GM19467 (cell line): ENCODE measurements around the gene RSPH3.
"Not testable (repeated sequence)": the region's sequence is repeated elsewhere in the genome, so short reads cannot be mapped to it uniquely, and the experiment has no call there.

Experiments
- ATAC-seq: cut with Tn5 transposase; IDR thresholded peaks from one replicate; pipeline ENCODE4 v1.9.1; 2021; ENCODE audit warnings: mild to moderate bottlenecking, moderate library complexity; ENCODE audit not compliant: unreplicated experiment

The RSPH3 gene

DNA sequence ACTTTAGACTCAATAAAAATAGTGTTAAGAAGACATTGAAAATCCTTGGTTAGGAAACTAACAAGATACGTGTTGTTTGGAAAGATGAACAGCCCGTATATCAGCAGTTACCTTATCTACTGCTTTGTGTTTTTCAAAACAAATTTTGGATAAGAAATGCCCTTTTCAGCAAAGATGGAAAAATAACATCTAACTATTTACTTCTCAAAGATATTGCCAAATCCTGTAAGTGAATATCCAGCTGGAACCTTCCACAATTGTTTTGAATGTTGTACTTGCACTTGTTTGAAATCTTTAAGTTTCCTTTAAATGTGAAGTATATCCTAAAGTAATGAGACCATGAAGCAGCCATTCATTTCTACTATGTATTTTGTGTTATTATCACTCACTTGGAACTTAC, 30.2 kb upstream of the RSPH3 start:
- ATAC-seq = no peak

DNA sequence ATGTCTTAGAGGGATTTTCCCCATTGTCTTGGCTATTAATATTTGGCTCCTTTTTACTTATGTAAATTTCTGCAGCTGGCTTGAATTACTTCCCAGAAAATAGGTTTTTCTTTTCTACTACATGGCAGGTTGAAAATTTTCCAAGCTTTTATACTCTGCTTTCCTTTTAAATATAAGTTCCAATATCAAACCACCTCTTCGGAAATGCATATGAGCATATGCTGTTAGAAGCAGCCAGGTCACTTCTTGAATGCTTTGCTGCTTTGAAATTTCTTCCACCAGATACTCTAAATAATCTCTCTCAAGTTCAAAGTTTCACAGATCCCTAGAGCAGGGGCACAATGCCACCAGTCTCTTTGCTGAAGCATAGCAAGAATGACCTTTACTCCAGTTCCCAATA, 25.2 kb upstream of the RSPH3 start:
- ATAC-seq = not testable (repeated sequence)

DNA sequence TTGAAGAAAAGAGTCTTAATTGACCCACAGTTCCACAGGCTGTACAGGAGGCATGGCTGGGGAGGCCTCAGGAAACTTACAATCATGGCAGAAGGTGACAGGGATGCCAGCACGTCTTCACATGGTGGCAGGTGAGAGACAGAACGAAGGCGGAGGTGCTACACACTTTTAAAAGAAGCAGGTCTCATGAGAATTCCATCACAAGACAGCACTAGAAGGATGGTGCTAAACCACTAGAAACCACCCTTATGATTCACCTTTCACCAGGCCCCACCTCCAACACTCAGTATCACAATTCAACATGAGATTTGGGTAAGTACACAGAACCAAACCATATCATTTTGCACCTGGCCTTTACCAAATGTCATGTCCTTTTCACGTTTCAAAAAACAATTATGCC, 23.9 kb upstream of the RSPH3 start:
- ATAC-seq = no peak

DNA sequence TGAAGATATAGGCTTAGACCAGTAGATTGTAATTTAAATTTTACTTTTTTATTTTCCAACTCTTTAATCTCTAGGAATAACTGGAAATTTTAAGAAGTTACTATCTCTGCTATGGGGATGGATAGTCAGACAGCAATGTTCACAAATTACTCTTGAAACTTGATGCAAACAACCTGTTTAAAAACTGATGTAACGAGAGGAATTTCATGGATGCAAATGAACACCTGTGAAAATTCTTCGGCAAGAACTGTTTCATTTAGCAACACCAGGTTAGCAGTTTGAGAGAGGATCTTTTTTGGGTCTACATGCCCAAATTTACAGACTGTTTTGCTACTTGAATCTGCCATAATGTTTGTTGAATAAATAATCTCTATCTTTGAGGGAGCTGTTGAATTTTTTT, 20.0 kb upstream of the RSPH3 start:
- no peak for ATAC-seq

DNA sequence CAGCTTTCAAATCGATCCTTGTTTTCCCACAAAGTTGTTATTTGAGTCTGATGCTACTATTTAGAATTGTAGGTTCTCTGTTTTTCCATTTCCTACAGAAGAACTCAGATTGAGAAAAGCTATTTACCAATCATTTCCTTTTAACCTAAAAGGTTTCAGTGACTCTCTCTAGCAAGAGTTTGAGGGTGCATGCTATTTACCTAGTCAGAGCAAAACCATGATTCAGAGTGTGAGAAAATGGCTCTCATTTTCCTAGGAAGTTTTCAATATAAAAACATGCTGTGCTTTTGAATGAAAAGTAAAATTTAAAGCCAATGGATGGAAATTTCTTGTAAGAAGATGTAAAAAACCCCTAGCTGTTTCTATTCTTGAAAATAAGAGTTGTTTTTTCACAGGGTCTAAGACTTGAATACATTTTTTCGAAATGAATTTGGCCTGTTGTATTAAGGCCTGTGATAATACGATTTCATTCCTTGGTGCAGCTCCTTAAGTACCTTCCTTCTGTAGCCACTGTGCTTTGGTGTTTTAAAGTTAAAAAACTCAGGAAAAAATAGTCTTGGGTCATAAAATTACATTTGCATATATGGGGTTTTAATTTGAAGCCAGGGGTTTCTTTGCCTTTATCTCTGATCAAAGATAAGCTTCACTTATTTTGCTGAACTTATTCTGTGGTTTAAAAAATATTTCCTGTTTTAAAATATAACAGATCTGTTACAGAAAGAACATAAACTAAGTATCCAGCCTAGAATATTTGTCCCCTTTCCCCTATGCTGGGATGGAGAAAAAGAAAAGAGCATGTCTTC, 18.0 kb upstream of the RSPH3 start:
- ATAC-seq = no peak

DNA sequence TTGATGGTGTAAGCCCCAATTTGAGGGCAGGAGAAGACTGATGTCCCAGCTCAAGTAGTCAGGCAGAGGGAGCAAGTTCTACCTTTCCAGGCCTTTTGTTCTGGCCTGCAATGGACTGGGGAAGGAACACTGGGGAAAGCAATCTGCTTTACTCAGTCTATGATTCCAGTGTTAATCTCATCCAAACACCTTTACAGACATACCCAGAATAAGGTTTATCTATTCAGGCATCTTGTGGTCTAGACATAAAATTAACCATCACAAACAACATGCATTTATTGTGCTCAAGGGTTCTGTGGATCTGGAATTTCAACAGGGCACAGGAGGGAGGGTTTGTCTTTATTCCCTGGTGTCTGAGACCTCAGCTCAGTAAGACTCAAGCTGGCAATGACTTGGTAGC, 14.4 kb upstream of the RSPH3 start:
- no peak for ATAC-seq

DNA sequence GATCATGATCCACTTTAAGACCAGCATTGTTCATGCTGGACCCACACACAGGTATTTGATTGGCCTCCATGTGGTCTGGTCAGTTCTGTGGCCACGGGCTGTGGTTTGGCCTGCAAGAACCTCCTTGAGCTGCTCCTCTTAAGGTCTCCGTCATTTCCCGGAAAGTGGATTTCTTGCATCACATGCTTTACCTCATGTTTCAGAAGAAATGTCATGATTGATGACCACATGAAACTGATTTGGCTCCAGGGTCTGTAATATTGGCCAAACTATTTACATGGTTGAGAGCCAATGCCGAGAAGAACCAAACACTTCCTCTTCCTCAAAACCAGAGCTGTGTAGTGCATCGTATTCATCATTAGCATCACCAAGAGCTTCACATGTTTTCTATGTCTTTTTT, 13.2 kb upstream of the RSPH3 start:
- no peak for ATAC-seq

DNA sequence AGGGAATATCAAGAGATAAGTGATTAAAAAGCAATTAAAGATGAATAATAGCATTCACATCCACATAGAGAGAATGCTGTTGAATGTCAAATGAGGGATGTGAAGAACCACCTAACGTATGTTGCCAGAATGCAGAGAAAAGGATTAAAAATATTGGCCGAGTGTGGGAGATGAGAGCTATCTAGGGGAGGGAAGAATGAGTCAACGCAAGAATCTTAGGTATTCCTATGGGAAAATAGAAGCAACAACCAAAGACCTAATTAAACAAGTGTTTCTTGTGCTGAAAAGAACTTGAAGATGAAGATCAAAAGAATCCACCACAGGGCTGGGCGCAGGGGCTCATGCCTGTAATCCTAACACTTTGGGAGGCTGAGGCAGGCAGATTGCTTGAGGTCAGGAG, 12.2 kb upstream of the RSPH3 start:
- ATAC-seq = no peak

DNA sequence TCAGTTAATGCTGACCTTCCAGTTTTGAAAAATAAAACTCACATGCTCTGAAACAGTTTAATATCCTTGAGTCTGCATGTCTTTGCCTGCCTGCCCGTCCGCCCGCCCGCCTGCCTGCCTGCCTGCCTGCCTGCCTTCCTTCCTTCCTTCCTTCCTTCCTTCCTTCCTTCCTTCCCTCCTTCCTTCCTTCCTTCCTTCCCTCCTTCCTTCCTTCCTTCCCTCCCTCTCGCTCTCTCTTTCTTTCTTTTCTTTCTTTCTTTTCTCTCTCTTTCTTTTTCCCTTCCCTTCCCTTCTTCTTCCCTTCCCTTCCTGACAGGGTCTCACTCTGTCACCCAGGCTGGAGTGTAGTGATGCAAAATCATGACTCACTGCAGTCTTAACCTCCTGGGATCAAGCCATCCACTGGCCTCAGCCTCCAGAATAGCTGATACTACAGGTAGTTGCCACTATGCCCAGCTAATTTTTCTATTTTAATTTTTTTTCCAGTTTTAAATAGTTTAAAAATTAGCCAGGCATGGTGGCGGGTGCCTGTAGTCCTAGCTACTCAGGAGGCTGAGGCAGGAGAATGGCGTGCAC, 10.1 kb upstream of the RSPH3 start:
- ATAC-seq = not testable (repeated sequence)

DNA sequence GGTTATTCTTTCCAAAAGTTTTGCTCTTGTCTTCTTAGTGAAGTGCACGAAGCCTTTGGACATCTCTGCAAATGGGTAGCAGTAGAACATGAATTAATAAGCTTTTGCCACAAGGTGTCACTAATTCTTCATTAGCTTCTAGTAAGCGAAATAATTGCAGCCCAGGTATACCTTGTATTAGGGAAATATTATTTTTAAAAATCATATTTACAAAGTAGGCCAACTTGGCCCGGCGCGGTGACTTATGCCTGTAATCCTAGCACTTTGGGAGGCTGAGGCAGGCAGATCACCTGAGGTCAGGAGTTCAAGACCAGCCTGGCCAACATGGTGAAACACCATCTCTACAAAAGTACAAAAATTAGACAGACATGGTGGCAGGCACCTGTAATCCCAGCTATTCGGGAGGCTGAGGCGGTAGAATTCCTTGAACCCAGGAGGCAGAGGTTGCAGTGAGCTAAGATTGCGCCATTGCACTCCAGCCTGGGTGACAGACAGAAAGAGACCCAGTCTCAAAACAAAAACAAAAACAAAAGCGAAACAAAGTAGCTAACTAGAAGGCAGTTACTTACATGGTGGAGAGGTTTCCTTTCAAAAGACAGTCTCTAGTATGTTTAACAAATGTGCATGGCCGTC, 8.8 kb upstream of the RSPH3 start:
- ATAC-seq = peak; percentile 54

DNA sequence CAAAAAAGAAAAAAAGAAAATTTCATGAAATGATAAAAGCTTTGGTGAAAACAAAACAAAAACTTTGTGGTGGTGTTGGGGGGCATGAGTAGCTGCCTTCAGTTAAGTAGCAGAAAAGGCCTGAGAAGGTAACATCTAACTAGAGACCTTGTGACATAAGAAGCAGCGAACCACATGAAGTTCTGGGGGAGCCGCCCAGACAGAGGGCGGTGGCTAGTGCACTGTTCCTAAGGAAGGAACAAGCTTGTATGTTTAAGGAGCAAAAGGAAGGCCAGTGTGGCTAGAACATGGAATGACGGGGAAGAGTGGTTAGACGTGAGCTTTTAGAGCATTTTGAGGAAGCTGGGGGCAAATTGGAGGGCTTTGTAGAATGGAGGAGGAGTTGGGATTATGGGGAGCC, 7.5 kb upstream of the RSPH3 start:
- no peak for ATAC-seq

DNA sequence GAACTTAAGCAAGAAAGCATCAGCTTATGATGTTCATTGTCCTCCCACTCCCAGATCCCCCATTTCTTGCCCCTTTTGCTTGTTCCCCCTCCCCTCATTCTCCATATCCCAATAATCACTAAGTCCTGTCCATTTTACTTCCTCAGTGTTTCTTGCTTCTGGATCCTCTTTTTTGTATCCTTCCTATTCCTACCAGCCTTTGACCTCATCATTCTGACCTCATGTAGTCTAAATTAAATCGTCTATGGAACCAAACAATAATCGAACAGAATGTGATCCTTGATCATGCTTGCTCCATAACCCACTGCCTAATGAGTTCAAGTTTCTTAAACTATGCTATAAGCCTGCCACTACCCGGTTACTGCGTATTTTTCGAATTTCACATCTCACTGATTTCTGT, 5.4 kb upstream of the RSPH3 start:
- ATAC-seq = no peak

DNA sequence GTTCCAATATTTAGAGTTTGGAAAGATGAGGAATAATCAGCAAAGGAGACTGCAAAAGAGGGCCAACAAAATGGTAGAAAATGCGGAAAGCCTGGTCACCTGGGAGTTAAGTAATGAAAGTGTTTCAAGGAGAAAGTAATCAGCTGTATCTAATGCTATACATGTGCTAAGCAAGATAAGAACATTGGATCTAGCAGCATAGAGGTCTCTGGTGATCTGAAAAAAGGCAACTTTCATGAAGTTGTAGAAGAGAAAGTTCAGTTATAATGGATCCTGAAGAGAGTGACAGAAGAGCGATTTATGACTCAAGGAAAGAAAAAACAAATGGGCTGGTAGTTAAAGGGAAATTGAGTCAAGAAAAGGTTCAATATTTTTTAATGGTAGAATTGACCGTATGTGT, 4.6 kb upstream of the RSPH3 start:
- no peak for ATAC-seq

DNA sequence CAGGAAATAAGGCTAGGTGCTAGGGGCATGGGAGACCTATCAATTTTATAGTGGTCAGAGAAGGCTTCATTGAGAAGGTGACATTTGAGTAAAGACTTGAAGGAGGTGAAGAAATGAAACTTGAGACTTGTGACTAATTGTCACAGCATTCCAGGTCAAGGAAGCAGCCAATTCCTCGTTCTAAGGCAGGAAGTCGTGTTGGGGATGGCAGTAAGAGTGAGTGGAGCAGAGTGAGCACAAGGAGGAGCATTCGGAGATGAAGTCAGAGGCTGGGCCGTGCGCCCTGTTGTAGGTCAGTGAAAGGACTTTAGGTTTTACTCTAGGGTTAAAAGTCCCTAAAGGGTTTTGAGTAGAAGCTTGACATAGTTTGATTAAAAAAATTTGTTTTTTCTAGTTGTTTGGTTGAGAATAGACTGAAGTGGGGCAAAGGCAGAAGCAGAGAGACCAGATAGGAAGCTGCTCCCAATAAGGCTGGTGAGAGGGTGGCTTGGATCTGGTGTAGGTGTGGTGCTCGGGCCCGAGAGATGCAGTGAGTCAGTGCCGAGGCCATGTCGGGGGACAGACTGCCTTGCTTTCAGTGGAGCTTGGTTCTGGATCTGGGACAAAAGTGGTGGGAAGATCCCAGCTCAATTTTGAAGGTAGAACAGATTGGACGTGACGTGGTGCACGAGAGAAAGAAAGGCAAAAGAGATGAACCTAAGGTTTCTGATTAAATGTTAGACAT, 2.6 kb upstream of the RSPH3 start:
- no peak for ATAC-seq

DNA sequence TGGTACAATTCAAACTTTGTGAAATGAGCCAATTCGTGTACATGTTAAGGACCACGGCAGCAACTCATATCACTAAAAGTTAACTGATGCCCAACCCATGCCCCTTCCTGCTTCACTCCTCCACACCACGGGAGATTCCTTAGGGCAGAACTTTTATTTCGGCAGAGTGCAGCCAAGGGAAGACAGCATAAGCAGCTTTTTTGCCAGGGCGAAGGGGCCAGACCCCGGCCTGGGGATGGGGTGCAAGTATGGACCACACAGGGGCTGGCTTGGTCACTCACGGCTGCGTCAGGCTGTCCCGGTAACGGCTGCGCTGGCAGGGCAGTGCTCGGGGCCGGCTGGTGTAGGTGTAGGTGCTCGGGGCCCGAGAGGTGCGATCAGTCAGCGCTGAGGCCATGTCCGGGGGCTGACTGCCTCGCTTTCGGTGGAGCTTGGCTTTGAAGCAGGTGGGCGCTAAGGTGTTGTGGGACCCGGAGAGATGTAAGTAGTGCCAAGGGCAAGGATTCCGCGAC, 792 bp downstream of the RSPH3 start:
- no peak for ATAC-seq

DNA sequence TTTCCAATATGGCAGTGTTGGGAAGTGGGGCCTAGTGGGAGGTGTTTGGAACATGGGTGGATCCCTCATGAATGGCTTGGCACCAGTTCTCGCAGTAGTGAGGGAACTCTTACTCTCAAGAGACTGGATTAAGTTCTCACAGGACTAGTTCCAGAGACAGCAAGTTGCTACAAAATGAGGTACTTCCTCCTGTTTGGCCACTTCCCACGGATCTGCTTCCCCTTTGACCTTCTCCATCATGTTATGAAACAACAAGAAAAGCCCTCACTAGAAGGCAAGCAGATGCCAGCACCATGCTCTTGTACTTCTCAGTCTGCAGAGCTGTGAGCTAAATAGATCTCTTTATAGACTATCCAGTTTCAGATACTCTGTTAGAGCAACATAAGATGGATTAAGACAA, 3.1 kb downstream of the RSPH3 start:
- ATAC-seq = no peak

DNA sequence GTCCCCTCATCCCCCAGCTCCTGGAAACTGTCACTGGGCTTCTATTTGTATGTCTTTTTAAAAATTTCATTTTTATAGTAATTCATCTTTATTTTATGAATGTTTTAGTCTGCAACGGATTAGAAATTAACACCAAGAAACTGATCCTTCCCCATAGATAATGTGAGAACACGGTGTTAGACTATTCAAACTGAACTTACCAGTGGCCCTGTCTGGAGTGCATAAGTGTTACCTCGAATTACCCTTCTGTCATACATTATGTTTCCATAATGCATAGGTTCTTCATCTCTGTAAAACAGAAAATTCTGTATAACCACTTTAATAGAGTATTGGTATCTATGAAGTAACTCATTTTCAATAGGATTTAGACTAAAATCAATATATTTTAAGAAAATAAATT, 6.4 kb downstream of the RSPH3 start:
- no peak for ATAC-seq

DNA sequence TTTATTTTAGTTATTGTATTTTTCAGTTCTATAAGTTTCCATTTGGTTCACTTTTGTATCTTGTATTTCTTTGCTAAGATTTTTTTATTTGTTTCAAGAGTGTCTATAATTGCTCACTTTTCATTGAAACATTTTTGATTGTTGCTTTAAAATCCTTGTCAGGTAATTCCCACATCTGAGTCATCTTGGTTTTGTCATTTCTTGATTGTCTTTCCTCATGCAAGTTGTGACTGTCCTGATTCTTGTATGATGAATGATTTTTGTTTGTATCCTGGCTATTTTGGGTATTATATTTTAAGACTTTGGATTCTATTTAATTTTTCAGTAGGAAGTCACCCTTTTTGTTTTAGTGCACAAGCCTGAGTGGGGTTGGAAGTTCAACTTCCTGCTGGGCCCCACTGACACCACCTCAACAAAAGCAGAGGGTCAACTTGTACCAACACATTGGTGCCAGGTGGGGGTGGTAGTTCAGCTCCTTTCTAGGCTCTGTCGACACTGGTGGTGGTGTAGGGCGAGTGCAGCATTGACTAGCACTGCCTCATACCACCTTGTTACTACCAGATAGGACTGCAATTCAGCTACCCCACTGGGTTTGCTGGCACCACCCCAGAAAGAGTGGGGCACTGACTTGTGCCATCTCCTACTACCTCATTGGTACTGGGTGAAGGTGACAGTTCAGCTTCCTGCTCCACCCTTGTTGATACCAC, 8.8 kb downstream of the RSPH3 start:
- ATAC-seq = no peak

DNA sequence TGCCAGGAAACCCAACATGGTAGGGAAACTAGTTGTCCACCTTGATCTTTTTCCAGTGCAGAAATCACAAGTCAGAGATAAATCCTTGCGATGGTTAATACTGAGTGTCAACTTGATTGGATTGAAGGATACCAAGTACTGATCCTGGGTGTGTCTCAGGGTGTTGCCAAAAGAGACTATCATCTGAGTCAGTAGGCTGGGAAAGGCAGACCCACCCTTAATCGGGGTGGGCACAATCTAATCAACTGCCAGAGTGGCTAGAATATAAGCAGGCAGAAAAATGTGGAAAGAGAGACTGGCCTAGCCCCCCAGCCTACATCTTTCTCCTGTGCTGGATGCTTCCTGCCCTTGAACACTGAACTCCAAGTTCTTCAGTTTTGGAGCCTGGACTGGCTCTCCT, 10.3 kb downstream of the RSPH3 start:
- ATAC-seq = not testable (repeated sequence)

DNA sequence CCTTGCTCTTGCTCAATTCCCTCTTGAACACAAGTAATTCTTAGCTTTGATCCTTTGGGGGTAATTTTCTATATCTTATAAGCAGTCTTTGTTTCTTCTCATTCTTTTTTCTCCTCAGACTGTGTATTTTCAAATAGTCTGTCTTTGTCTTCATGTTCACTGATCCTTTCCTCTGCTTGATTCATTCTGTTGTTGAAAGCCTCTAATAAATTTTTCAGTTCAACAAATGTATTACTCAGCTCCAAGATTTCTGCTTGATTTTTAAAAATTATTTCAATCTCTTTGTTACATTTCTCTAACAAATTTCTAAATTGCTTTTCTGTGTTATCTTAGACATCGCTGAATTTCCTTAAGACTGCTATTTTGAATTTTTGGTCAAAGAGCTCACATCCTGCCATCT, 11.5 kb downstream of the RSPH3 start:
- ATAC-seq = no peak

DNA sequence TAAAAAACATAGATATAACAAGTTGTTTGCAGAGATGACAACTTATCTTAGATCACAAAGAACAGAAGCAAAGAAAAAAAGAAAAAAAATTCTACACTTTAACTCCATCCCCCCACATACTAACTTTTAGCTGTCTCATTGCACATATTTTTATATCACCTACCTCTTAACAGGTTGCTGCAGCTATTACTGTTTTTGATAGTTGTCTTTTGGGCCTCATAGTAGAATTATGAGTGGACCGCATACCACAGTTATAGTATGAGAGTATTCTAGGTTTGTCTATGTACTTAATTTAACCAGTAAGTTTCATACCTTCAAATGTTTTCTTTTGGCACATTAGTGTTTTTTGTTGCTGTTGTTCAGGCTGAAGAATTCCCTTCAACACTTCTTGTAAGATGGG, 12.3 kb downstream of the RSPH3 start:
- no peak for ATAC-seq
